Measurements from ENCODE around the gene LYPD5. TPM values are rescaled to one million over a fixed set of nuclear protein-coding genes. Genes with fewer than 3 reads are reported as not detected.
"Not testable (repeated sequence)": the region's sequence is repeated elsewhere in the genome, so short reads cannot be mapped to it uniquely, and the experiment has no call there.

Gene LYPD5
- total RNA-seq, 1 donor from 2014 or later, result 1.3 TPM

DNA sequence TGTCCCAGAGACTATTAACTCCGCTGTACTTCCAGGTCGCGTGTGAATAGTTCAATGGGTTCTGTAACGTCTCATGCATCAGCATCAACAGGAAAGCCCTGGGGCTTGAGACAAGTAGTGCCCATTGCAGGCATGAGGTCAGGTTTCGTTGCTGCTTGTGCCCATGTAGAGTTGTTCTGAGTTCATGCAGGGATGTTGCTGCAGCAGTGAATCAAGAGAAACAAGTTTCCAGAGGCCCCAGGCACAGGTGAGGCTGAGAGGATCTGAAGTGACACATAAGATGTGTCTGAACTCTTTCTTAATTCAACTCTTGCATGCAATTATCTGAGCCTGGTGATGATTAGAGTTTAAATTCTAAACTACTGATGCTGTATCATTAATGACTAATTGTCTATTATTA, 16.3 kb upstream of the LYPD5 start:
- intact Hi-C loops (cut with micrococcal nuclease), result no loop called here

DNA sequence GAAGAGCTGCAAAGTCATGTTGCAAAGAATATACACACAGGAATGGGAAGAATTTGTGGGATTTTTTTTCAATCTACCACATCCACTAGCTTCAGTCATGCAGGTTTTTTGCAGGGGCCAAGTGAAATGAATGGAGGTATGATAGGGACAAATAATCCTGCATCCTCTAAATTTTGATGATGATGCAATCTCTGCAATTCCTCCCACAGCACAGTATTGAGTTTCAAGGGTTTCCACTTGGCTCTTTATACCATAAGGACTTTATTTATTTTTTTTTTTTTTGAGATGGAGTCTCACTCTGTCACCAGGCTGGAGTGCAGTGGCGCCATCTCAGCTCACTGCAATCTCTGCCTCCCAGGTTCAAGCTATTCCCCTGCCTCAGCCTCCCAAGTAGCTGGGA, 15.2 kb upstream of the LYPD5 start:
- DNase-seq; H3K4me3 ChIP-seq; H3K27ac ChIP-seq (replicated peaks); H3K27me3 ChIP-seq (ENCODE audit: low read depth); intact Hi-C loops (cut with micrococcal nuclease); H3K9me3 ChIP-seq (replicated peaks); H3K36me3 ChIP-seq: not testable (repeated sequence)
- peaks cover 12% of the 10 kb centered on the region for H3K4me1 ChIP-seq

More for the DNA sequence above, 16.3 kb upstream of the LYPD5 start:
- Histone ChIP-seq H3K36me3 (no peaks in the 10 kb centered on the region), H3K27ac (replicated peaks) (no peak overlapping the region), H3K4me1 (peaks cover 12% of the 10 kb centered on the region), H3K27me3 (ENCODE audit: low read depth) (no peaks in the 10 kb centered on the region), H3K9me3 (replicated peaks) (no peaks in the 10 kb centered on the region), H3K4me3 (no peak overlapping the region)
- no peak for DNase-seq
- TF ChIP-seq, protein P1, sequence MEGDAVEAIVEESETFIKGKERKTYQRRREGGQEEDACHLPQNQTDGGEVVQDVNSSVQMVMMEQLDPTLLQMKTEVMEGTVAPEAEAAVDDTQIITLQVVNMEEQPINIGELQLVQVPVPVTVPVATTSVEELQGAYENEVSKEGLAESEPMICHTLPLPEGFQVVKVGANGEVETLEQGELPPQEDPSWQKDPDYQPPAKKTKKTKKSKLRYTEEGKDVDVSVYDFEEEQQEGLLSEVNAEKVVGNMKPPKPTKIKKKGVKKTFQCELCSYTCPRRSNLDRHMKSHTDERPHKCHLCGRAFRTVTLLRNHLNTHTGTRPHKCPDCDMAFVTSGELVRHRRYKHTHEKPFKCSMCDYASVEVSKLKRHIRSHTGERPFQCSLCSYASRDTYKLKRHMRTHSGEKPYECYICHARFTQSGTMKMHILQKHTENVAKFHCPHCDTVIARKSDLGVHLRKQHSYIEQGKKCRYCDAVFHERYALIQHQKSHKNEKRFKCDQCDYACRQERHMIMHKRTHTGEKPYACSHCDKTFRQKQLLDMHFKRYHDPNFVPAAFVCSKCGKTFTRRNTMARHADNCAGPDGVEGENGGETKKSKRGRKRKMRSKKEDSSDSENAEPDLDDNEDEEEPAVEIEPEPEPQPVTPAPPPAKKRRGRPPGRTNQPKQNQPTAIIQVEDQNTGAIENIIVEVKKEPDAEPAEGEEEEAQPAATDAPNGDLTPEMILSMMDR (IDR thresholded peaks at IDR 0.05; ENCODE audit: borderline replicate concordance), result no peak

DNA sequence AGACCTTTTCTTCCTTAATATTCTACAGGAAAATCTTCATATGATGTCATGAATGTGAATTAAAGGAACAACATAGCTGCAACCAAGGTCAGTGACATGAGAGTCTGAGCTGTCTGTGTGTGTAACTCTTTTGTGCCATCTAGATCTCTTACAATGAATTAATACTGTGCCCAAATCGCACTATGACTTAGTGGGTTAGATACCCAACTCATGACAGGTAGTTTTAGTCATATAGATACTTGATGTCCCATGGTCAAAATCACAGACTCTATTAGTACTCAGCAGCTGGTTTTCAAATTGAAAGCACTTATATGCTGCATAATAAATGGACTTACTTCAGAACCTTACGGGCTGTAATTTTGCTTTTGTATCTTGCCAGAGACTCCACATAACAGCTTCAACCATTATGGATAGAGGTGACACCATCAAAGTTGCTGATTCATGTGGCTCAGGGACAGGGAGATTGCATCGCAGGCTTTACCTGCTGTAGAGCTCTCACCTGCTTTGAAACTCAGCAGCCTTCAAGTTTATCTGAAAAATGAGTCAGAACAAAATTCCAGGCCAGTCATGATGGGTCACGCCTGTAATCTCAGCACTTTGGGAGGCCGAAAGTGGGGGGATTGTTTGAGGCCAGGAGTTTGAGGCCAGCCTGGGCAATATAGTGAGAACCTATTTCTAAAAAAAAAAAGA, 12.6 kb upstream of the LYPD5 start:
- intact Hi-C loops (cut with micrococcal nuclease), result no loop called here
- H3K27me3 ChIP-seq (ENCODE audit: low read depth), result no peaks in the 10 kb centered on the region
- H3K9me3 ChIP-seq (replicated peaks), result no peaks in the 10 kb centered on the region
- TF ChIP-seq, protein P1 (IDR thresholded peaks at IDR 0.05; ENCODE audit: borderline replicate concordance), result no peak
- H3K4me1 ChIP-seq, result peaks cover under 1% of the 10 kb centered on the region
- H3K4me3 ChIP-seq, result no peak overlapping the region
- DNase-seq, result no peak
- H3K36me3 ChIP-seq, result no peaks in the 10 kb centered on the region
- H3K27ac ChIP-seq (replicated peaks), result no peak overlapping the region

DNA sequence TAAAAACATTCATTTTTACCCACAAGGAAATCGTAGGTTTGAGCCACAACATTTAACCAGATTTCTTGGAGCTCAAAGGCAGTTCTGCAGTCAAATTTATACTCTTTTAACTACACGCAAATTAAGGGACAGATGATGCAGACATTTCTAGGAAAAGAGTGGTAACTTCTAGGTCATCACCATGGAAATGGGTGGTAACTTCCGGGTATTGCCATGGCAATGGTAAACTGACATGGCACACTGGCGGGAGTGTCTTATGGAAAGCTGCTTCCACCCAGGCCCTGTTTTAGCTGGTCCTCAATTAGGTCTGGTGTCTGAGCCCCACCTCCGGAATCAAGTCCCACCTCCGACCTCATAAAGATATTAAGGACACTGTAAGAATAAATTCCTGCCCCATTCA, 10.4 kb upstream of the LYPD5 start:
- Histone ChIP-seq H3K9me3 (replicated peaks) (no peaks in the 10 kb centered on the region), H3K36me3 (no peaks in the 10 kb centered on the region)

DNA sequence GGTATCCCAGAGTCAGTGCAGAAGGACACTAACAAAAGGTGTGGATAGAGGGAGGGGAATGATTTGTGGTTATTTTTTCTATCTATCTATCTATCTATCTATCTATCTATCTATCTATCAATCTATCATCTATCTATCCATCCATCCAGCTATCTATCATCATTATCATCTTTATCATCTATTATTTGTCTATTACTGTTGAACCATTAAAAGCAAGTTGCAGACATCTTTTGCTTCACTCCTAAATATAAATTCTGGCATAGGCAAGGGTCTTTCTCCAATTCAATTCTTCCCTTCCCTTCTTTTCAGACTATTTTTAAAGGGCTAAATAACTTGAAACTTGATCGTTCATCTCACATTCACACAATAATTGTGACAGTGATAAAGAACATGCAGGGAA, 10.0 kb upstream of the LYPD5 start:
- Histone ChIP-seq H3K9me3 (replicated peaks) (no peaks in the 10 kb centered on the region), H3K27ac (replicated peaks) (no peak overlapping the region), H3K27me3 (ENCODE audit: low read depth) (peaks cover 6% of the 10 kb centered on the region), H3K36me3 (no peaks in the 10 kb centered on the region), H3K4me1 (no peaks in the 10 kb centered on the region), H3K4me3 (no peak overlapping the region)
- no peak for DNase-seq
- TF ChIP-seq, protein P1 (IDR thresholded peaks at IDR 0.05; ENCODE audit: borderline replicate concordance), result no peak
- intact Hi-C loops (cut with micrococcal nuclease), result no loop called here

More for the DNA sequence above, 10.4 kb upstream of the LYPD5 start:
- Histone ChIP-seq H3K4me3 (no peak overlapping the region), H3K27ac (replicated peaks) (no peak overlapping the region), H3K4me1 (no peaks in the 10 kb centered on the region), H3K27me3 (ENCODE audit: low read depth) (peaks cover 1% of the 10 kb centered on the region)
- TF ChIP-seq, protein P1 (IDR thresholded peaks at IDR 0.05; ENCODE audit: borderline replicate concordance), result no peak
- no peak for DNase-seq
- intact Hi-C loops (cut with micrococcal nuclease), result no loop called here

DNA sequence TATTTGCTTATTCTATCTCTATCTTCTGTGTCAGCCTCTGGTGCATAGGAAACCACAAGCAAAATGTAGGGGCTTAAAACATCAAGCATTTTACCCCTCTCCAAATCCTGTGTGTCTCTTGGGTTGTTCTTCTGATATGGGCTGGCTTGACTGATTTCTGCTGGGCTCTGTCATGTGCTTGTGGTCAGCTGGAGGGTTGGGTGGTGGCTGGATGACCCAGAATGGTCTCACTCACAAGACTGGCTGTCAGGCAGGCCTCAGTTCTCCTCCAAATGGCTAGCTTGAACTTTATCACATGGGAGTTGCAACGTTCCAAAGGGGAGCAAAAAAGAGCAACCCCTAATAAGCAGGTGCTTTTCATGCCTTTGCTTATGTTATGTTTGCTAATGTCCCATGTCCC, 9.6 kb upstream of the LYPD5 start:
- Histone ChIP-seq H3K36me3 (no peaks in the 10 kb centered on the region), H3K4me1 (no peaks in the 10 kb centered on the region), H3K27ac (replicated peaks) (no peak overlapping the region), H3K27me3 (ENCODE audit: low read depth) (peaks cover 9% of the 10 kb centered on the region), H3K4me3 (no peak overlapping the region), H3K9me3 (replicated peaks) (no peaks in the 10 kb centered on the region)
- no peak for DNase-seq
- intact Hi-C loops (cut with micrococcal nuclease), result no loop called here
- TF ChIP-seq, protein P1 (IDR thresholded peaks at IDR 0.05; ENCODE audit: borderline replicate concordance), result no peak

All from left ventricle myocardium inferior (tissue), 1 donor.